Measurements from ENCODE around the gene IFITM2. TPM values are rescaled to one million over a fixed set of nuclear protein-coding genes. Genes with fewer than 3 reads are reported as not detected.

Gene IFITM2
- total and polyA plus RNA-seq, 10 donors: 507 to 1,635 (median 979) TPM

DNA sequence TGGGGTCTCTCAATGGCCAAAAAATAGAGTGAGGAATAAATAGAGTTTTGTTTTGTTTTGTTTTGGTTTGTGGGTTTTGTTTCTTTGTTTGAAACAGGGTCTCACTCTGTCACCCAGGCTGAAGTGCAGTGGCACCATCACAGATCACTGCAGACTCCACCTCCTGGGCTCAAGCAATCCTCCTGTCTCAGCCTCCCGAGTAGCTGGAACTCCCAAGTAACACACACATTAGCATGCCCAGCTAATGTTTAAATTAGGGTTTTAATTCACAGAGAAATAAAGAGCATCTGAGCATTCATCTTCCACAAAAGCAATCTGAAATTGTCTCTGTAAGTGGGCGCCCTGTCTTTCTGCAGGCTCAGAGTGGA lies 22.3 kb downstream of the IFITM2 start:
- peak; percentile 6 for DNase-seq
- H3K27ac ChIP-seq: peak overlapping the region in 5 of 8 donors; percentile 12 to 99 (median 97)
- no peaks in the 10 kb centered on the region for H3K27me3 ChIP-seq (replicated peaks in 1 of 7)
- TF ChIP-seq, protein P1, sequence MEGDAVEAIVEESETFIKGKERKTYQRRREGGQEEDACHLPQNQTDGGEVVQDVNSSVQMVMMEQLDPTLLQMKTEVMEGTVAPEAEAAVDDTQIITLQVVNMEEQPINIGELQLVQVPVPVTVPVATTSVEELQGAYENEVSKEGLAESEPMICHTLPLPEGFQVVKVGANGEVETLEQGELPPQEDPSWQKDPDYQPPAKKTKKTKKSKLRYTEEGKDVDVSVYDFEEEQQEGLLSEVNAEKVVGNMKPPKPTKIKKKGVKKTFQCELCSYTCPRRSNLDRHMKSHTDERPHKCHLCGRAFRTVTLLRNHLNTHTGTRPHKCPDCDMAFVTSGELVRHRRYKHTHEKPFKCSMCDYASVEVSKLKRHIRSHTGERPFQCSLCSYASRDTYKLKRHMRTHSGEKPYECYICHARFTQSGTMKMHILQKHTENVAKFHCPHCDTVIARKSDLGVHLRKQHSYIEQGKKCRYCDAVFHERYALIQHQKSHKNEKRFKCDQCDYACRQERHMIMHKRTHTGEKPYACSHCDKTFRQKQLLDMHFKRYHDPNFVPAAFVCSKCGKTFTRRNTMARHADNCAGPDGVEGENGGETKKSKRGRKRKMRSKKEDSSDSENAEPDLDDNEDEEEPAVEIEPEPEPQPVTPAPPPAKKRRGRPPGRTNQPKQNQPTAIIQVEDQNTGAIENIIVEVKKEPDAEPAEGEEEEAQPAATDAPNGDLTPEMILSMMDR (IDR thresholded peaks at IDR 0.05 in 8 of 11, conservative IDR thresholded peaks at IDR 0.05 in 3 of 11): no peak
- TF ChIP-seq POLR2AphosphoS5 (IDR thresholded peaks at IDR 0.05) (no peak), POLR2A (IDR thresholded peaks at IDR 0.05) (no peak)
- peaks cover 0 to 19% (median 0%) of the 10 kb centered on the region in 6 donors for H3K36me3 ChIP-seq
- 91 to 97% (median 95%) methylated on average over 2 of the region's 2 CpGs for WGBS, 5 donors
- no peaks in the 10 kb centered on the region for H3K9me3 ChIP-seq
- H3K4me1 ChIP-seq: peaks cover 41 to 81% (median 65%) of the 10 kb centered on the region in 6 donors
- intact Hi-C loops (cut with DNase I; ENCODE audit: low total_unique reads): no loop called here
- H3K4me3 ChIP-seq: no peak overlapping the region

GRCh38 chr11:330307-330693 lies 22.7 kb downstream of the IFITM2 start:
- Histone ChIP-seq H3K9me3 (no peaks in the 10 kb centered on the region), H3K36me3 (peaks cover 0 to 19% (median 0%) of the 10 kb centered on the region in 6 donors), H3K27me3 (replicated peaks in 1 of 7) (no peaks in the 10 kb centered on the region), H3K4me3 (no peak overlapping the region), H3K27ac (peak overlapping the region in 5 of 8 donors; percentile 12 to 99 (median 97)), H3K4me1 (peaks cover 41 to 80% (median 65%) of the 10 kb centered on the region in 6 donors)
- 69 to 83% (median 72%) methylated on average over 14 of the region's 14 CpGs for WGBS, 5 donors
- TF ChIP-seq POLR2AphosphoS5 (IDR thresholded peaks at IDR 0.05) (no peak), POLR2A (IDR thresholded peaks at IDR 0.05) (no peak)
- TF ChIP-seq, protein P1 (IDR thresholded peaks at IDR 0.05 in 8 of 11, conservative IDR thresholded peaks at IDR 0.05 in 3 of 11): no peak
- DNase-seq: peak; percentile 82
- intact Hi-C loops (cut with DNase I; ENCODE audit: low total_unique reads): no loop called here

GRCh38 chr11:330694-331357 lies 23.2 kb downstream of the IFITM2 start:
- WGBS, 5 donors: 68 to 78% (median 68%) methylated on average over 27 to 34 of the region's 34 CpGs
- DNase-seq: peak; percentile 85
- H3K4me3 ChIP-seq: peak overlapping the region in 1 of 8 donors; percentile 22

More at GRCh38 chr11:330694-331357, 23.2 kb downstream of the IFITM2 start:
- TF ChIP-seq POLR2A (IDR thresholded peaks at IDR 0.05) (no peak), POLR2AphosphoS5 (IDR thresholded peaks at IDR 0.05) (peak in 2 of 3 donors; percentile 53 to 60)
- TF ChIP-seq, protein P1 (IDR thresholded peaks at IDR 0.05 in 8 of 11, conservative IDR thresholded peaks at IDR 0.05 in 3 of 11): no peak
- intact Hi-C loops (cut with DNase I; ENCODE audit: low total_unique reads): no loop called here
- Histone ChIP-seq H3K27ac (peak overlapping the region in 5 of 8 donors; percentile 12 to 99 (median 97)), H3K36me3 (peaks cover 0 to 19% (median 0%) of the 10 kb centered on the region in 6 donors), H3K27me3 (replicated peaks in 1 of 7) (no peaks in the 10 kb centered on the region), H3K4me1 (peaks cover 37 to 80% (median 65%) of the 10 kb centered on the region in 6 donors), H3K9me3 (no peaks in the 10 kb centered on the region)

Data from spleen (tissue), 11 donors.